SK-N-MC (cell line): ENCODE data around the gene GLG1.
"Not testable (repeated sequence)": the region's sequence is repeated elsewhere in the genome, so short reads cannot be mapped to it uniquely, and the experiment has no call there.

Experiments used
- EZH2 ChIP-seq: fragments of 200-600 bp; sonication (generic); IDR thresholded peaks from one replicate; pipeline ENCODE4 v1.6.1; 2017; ENCODE audit warnings: antibody characterized with exemption
- POLR2AphosphoS5 ChIP-seq: IDR thresholded peaks from 2 replicates; pipeline ENCODE4 v1.6.1; 2012; ENCODE audit warnings: mild to moderate bottlenecking, low read depth, low read length, borderline replicate concordance

- TF ChIP-seq POLR2AphosphoS5, EZH2: not testable (repeated sequence)
Measured at GRCh38 chr16:74420612-74421481, 186.1 kb downstream of the GLG1 start, which contains the start of gene CLEC18B.
